ENCODE measurements around the gene PRKX. TPM values are rescaled to one million over a fixed set of nuclear protein-coding genes. Genes with fewer than 3 reads are reported as not detected.

Gene PRKX
- total RNA-seq, 4 donors from 2014 or later, result 27.8 to 43.7 (median 41.2) TPM

DNA sequence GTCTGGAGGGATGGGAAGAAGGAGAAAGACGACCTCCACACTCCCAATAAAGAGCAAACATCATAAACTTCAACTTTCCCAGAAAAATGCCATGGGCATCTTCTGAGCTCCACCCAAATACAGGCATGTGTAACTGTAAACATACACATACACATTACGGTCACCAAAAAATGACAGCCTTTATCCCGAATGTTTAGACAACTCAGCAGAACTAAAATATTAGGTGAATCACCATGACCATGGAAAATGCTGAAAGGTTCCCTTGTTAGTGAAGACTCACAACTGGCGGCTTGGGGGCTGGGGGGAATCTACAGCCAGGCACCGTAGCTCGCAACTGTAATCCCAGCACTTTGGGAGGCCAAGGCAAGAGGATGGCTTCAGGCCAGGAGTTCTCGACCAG is 33.0 kb downstream of the PRKX start:
- TF ChIP-seq POLR2AphosphoS5 (IDR thresholded peaks at IDR 0.05) (no peak), POLR2A (IDR thresholded peaks at IDR 0.05) (no peak), EP300 (IDR thresholded peaks at IDR 0.05) (no peak)
- TF ChIP-seq, protein P1, sequence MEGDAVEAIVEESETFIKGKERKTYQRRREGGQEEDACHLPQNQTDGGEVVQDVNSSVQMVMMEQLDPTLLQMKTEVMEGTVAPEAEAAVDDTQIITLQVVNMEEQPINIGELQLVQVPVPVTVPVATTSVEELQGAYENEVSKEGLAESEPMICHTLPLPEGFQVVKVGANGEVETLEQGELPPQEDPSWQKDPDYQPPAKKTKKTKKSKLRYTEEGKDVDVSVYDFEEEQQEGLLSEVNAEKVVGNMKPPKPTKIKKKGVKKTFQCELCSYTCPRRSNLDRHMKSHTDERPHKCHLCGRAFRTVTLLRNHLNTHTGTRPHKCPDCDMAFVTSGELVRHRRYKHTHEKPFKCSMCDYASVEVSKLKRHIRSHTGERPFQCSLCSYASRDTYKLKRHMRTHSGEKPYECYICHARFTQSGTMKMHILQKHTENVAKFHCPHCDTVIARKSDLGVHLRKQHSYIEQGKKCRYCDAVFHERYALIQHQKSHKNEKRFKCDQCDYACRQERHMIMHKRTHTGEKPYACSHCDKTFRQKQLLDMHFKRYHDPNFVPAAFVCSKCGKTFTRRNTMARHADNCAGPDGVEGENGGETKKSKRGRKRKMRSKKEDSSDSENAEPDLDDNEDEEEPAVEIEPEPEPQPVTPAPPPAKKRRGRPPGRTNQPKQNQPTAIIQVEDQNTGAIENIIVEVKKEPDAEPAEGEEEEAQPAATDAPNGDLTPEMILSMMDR (IDR thresholded peaks at IDR 0.05), result no peak
- 76% methylated on average over 7 of the region's 7 CpGs for WGBS
- Histone ChIP-seq H3K4me3 (no peak overlapping the region), H3K36me3 (no peaks in the 10 kb centered on the region), H3K27ac (no peak overlapping the region), H3K9me3 (no peaks in the 10 kb centered on the region), H3K27me3 (no peaks in the 10 kb centered on the region), H3K4me1 (no peaks in the 10 kb centered on the region)
- no peak for DNase-seq (ENCODE audit: low spot score in 2 of 2)

DNA sequence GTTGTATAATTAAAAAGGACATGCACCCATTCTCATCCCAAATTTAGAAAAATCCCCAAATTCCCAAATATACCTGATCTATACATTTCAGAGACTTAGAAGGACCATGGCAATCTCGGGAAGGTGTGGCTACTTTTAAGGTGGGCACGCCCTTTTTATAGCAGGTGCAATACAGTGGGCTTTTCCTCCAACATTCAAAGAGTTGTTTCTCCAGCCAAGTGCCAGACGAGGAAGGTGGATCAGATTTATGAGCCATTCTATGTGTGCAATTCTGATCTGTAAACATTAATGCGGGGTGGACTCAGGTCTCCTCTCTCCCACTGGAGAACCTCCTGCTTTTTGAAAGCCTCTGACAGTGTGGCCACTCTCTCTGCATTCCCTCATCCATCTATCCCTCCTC is 33.8 kb downstream of the PRKX start:
- H3K4me3 ChIP-seq, result no peak overlapping the region
- 78% methylated on average over 4 of the region's 4 CpGs for WGBS
- H3K27me3 ChIP-seq, result no peaks in the 10 kb centered on the region
- TF ChIP-seq POLR2A (IDR thresholded peaks at IDR 0.05) (no peak), POLR2AphosphoS5 (IDR thresholded peaks at IDR 0.05) (no peak), EP300 (IDR thresholded peaks at IDR 0.05) (no peak)
- TF ChIP-seq, protein P1 (IDR thresholded peaks at IDR 0.05), result no peak
- DNase-seq (ENCODE audit: low spot score in 2 of 2), result no peak
- H3K36me3 ChIP-seq, result no peaks in the 10 kb centered on the region
- no peaks in the 10 kb centered on the region for H3K9me3 ChIP-seq
- no peak overlapping the region for H3K27ac ChIP-seq
- no peaks in the 10 kb centered on the region for H3K4me1 ChIP-seq

DNA sequence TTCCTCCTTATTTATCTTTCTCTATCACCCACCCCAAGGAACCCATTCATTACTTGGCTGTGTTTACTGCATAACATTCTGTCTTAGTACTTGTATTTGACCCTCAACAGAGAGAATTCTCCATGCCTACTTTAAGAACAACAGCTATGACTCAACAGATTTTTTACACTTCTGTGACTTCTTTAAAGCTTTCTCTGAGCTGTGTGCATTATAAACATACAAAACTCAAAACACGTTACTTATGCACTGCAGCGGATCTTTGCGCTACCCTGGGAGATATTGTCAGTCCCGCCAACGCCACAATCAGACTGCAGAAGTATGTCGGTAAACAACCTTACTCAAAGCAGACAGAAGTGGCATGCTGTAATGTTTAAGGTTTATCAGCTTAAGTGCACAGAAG is 35.1 kb downstream of the PRKX start:
- Histone ChIP-seq H3K4me3 (no peak overlapping the region), H3K27me3 (no peaks in the 10 kb centered on the region), H3K9me3 (no peaks in the 10 kb centered on the region), H3K4me1 (no peaks in the 10 kb centered on the region), H3K36me3 (peaks cover 5% of the 10 kb centered on the region), H3K27ac (no peak overlapping the region)
- no peak for DNase-seq (ENCODE audit: low spot score in 2 of 2)
- WGBS, result 89% methylated on average over 6 of the region's 6 CpGs
- TF ChIP-seq, protein P1 (IDR thresholded peaks at IDR 0.05), result no peak
- no peak for TF ChIP-seq POLR2A (IDR thresholded peaks at IDR 0.05)
- no peak for TF ChIP-seq POLR2AphosphoS5 (IDR thresholded peaks at IDR 0.05)
- no peak for TF ChIP-seq EP300 (IDR thresholded peaks at IDR 0.05)

DNA sequence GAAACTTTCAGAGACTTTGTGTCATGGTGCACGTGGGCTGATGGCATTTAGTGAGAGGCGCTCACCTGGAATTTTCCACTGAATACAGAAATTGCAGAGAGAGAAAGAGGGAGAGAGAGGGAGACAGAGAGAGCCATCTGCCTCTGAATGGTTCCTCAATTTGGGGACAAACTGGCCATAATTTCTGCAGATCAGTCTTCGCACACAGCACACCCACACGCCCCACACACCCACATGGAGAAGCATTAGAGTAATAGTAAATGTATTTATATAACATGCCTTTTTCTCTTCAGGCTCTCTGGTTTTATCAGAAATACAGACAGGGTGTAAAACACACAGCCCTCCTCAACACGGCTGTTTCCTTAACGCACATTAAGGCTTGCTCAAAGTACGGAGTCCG is 38.6 kb downstream of the PRKX start:
- H3K36me3 ChIP-seq, result peaks cover 12% of the 10 kb centered on the region
- H3K4me1 ChIP-seq, result no peaks in the 10 kb centered on the region
- DNase-seq (ENCODE audit: low spot score in 2 of 2), result no peak
- no peak overlapping the region for H3K4me3 ChIP-seq
- TF ChIP-seq EP300 (IDR thresholded peaks at IDR 0.05) (no peak), POLR2AphosphoS5 (IDR thresholded peaks at IDR 0.05) (no peak), POLR2A (IDR thresholded peaks at IDR 0.05) (no peak)
- TF ChIP-seq, protein P1 (IDR thresholded peaks at IDR 0.05), result no peak
- H3K27ac ChIP-seq, result no peak overlapping the region
- H3K27me3 ChIP-seq, result no peaks in the 10 kb centered on the region
- no peaks in the 10 kb centered on the region for H3K9me3 ChIP-seq
- 94% methylated on average over 8 of the region's 8 CpGs for WGBS

DNA sequence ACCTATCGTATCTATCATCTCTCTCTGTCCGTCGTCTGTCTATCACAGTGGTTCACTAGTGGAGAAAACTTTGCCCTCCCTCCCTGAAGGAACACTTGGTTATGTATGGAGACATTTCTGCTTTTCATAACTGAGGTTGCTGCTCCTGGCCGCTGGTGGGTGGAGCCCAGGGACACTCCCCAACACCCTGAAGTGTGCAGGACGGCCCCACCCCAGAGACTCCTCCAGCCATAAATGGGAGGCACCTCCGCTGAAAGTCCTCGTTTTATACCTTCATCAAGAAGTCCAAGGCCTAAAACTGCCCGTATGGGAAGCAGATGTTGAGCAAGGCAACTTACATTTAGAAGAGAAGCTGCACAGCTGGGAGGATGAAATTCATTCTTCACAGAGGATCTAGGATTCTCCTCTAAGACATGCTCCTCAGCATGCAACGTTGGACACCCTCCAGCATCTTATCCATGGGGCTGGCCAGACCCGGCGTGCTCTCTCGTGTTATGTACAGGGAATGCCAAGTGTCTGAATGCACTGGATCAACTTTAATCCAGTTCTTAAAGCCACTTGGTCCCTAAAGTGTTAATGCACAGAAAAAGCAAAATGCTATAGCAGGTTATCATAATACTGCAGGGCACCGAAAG is 43.5 kb downstream of the PRKX start:
- TF ChIP-seq POLR2A (IDR thresholded peaks at IDR 0.05), result no peak
- no peak for TF ChIP-seq EP300 (IDR thresholded peaks at IDR 0.05)
- TF ChIP-seq POLR2AphosphoS5 (IDR thresholded peaks at IDR 0.05), result no peak
- TF ChIP-seq, protein P1 (IDR thresholded peaks at IDR 0.05), result no peak
- H3K27ac ChIP-seq, result no peak overlapping the region
- no peak overlapping the region for H3K4me3 ChIP-seq
- no peaks in the 10 kb centered on the region for H3K4me1 ChIP-seq
- no peaks in the 10 kb centered on the region for H3K9me3 ChIP-seq
- peaks cover 12% of the 10 kb centered on the region for H3K36me3 ChIP-seq
- WGBS, result 74% methylated on average over 13 of the region's 13 CpGs
- H3K27me3 ChIP-seq, result no peaks in the 10 kb centered on the region
- DNase-seq (ENCODE audit: low spot score in 2 of 2), result no peak
